ENCODE data around the gene SCNM1.
A peak's percentile ranks its signal among the peaks of the same experiment; 100 is the strongest.
"Not testable (repeated sequence)": the region's sequence is repeated elsewhere in the genome, so short reads cannot be mapped to it uniquely, and the experiment has no call there.

Gene SCNM1

DNA sequence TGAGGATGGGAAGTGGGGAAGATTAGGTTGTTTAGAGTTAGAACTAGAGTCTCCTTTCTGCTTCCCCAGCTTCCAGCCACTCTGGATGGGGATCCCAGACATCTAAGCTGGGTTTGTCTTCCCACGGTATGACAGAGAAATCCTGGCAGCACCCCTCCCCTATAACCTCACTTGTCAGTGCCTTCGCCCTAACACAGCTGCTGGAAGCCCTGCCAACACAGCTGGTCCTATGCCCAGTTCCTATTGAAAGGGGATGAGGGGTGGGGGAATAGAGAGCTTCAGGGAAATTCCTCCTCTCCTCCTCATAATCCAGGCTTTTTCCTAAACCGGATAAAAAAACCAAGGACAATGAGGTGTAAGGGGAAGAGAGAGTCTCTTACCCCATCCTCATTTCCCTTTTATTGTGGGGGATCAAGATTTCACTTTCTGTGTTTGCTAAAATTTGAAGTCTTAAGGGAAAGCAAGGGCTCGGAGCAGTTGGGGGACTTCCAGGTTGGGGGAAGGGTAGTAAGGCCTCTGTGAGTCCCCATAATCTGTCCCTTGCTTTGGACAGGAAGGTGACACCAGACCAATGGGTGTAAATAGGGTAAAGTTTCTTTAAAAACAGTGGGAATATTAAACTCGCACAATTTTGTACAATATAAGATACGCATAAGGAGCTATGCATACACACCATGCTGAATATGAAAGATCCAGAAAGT lies 9.2 kb downstream of the SCNM1 start:
- no peaks in the 10 kb centered on the region for H3K27me3 ChIP-seq (replicated peaks; ENCODE audit: control insufficient read depth, insufficient read depth, low read length)
- H3K9ac ChIP-seq (ENCODE audit: low read length), result peak overlapping the region; percentile 25
- peaks cover 68% of the 10 kb centered on the region for H3K36me3 ChIP-seq (ENCODE audit: control insufficient read depth, insufficient read depth, low read length, severe bottlenecking)
- peaks cover 13% of the 10 kb centered on the region for H3K4me1 ChIP-seq (ENCODE audit: control insufficient read depth, insufficient read depth, low read length)
- DNase-seq (ENCODE audit: low read depth), result no peak
- H3K9me3 ChIP-seq (ENCODE audit: control insufficient read depth, low read length), result no peaks in the 10 kb centered on the region
- no peak overlapping the region for H3K4me3 ChIP-seq (ENCODE audit: low read length)

DNA sequence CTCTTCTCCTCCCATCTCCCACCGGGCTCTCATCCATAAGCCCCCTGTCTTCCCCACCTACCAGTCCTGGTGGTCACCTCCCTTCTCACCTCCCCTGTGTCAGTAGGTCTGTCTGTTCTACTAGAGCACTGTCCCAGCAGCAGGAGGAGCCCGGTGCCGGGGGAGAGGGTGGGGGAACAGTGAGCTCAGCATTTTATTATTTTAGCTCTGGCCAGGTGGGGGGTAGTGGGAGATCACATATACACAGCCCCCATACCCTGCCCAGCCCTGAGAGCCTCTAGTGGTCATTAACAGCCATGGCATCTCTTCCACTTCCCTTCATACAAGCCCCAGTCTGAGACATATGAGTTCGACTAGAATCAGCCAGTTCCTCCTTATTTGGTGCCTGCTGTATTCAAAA lies 9.9 kb downstream of the SCNM1 start, which contains the start of gene TMOD4:
TSS of gene TMOD4 (minus strand) at position 119 of the 400 bp plus-strand sequence. CDS start 1,106 bp downstream, outside the sequence.
- peaks cover 13% of the 10 kb centered on the region for H3K4me1 ChIP-seq (ENCODE audit: control insufficient read depth, insufficient read depth, low read length)
- peak within 1 kb of the TSS; percentile 25 for H3K9ac ChIP-seq (ENCODE audit: low read length)
- no peaks in the 10 kb centered on the region for H3K9me3 ChIP-seq (ENCODE audit: control insufficient read depth, low read length)
- H3K27me3 ChIP-seq (replicated peaks; ENCODE audit: control insufficient read depth, insufficient read depth, low read length), result no peaks in the 10 kb centered on the region
- no peak within 1 kb of the TSS for H3K4me3 ChIP-seq (ENCODE audit: low read length)
- peaks cover 69% of the 10 kb centered on the region for H3K36me3 ChIP-seq (ENCODE audit: control insufficient read depth, insufficient read depth, low read length, severe bottlenecking)
- DNase-seq (ENCODE audit: low read depth), result peak; percentile 37

DNA sequence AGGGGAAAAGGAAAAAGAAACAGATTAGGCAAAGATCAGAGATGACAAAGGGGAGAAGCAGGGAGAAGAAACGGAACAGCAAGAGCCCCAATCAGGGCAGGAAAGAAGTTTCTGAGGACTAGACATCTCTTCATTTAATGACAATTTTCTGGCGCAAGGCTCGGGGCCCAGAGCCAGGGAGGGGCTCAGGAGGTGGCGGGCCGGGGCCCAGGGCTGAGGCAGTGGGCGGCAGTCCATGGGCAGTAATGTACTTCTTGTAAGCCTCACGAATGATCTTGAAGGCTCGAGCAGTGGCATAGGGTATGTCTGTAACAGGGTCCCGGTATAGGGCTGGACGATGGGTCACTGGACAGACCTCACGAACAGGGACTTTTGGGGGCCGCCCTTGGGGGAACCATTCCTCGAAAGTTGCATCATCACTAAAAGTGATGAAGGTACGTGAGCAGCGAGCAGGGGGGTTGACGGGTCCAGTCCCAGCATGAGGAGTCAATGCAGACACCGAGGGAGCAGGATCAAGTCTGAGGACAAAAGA lies 10.6 kb downstream of the SCNM1 start:
- no peaks in the 10 kb centered on the region for H3K9me3 ChIP-seq (ENCODE audit: control insufficient read depth, low read length)
- no peak for DNase-seq (ENCODE audit: low read depth)
- H3K36me3 ChIP-seq (ENCODE audit: control insufficient read depth, insufficient read depth, low read length, severe bottlenecking), result peaks cover 70% of the 10 kb centered on the region
- H3K4me3 ChIP-seq (ENCODE audit: low read length), result no peak overlapping the region
- H3K9ac ChIP-seq (ENCODE audit: low read length), result no peak overlapping the region
- H3K4me1 ChIP-seq (ENCODE audit: control insufficient read depth, insufficient read depth, low read length), result peaks cover 13% of the 10 kb centered on the region
- no peaks in the 10 kb centered on the region for H3K27me3 ChIP-seq (replicated peaks; ENCODE audit: control insufficient read depth, insufficient read depth, low read length)

DNA sequence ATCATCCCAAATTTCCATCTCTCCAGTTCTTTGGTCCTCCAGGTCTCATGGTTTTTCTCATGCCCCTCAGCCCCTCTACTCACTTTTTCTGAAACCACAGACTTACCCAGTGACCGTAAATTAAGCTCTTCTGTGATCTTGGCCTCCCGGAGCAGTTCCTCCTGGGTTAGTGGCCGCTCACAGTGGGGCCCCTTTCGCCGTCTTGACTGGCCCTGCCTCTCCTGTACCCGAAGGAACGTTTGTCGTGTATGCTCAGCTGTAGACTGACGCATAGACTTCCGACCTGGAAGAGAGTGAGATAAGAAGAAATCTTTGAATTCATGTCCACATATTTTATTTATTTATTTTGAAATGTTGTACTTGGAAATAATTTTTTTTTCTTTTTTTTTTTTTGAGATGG lies 18.3 kb downstream of the SCNM1 start:
- no peak overlapping the region for H3K9ac ChIP-seq (ENCODE audit: low read length)
- DNase-seq (ENCODE audit: low read depth), result no peak
- H3K27me3 ChIP-seq (replicated peaks; ENCODE audit: control insufficient read depth, insufficient read depth, low read length), result no peaks in the 10 kb centered on the region
- H3K9me3 ChIP-seq (ENCODE audit: control insufficient read depth, low read length), result no peaks in the 10 kb centered on the region
- peaks cover 20% of the 10 kb centered on the region for H3K4me1 ChIP-seq (ENCODE audit: control insufficient read depth, insufficient read depth, low read length)
- peaks cover 60% of the 10 kb centered on the region for H3K36me3 ChIP-seq (ENCODE audit: control insufficient read depth, insufficient read depth, low read length, severe bottlenecking)
- no peak overlapping the region for H3K4me3 ChIP-seq (ENCODE audit: low read length)

GRCh38 chr1:151187205-151187604 lies 21.3 kb downstream of the SCNM1 start:
- no peak for DNase-seq (ENCODE audit: low read depth)
- no peaks in the 10 kb centered on the region for H3K27me3 ChIP-seq (replicated peaks; ENCODE audit: control insufficient read depth, insufficient read depth, low read length)

DNA sequence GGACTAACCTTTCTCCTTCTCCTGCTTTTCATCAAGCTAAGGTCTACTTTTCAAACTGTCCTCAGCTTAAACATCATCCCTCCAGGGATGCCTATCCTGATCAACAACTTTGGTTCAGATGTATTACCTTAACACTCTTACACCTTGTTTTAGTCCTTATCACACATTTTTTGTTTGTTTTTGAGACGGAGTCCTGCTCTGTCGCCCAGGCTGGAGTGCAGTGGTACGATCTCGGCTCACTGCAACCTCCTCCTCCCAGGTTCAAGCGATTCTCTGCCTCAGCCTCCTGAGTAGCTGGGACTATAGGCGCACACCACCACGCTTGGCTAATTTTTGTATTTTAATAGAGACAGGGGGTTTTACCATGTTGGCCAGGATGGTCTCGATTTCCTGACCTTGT lies 22.7 kb downstream of the SCNM1 start:
- peak overlapping the region; percentile 92 for H3K9ac ChIP-seq (ENCODE audit: low read length)
- peaks cover 22% of the 10 kb centered on the region for H3K36me3 ChIP-seq (ENCODE audit: control insufficient read depth, insufficient read depth, low read length, severe bottlenecking)
- not testable (repeated sequence) for H3K9me3 ChIP-seq (ENCODE audit: control insufficient read depth, low read length); H3K27me3 ChIP-seq (replicated peaks; ENCODE audit: control insufficient read depth, insufficient read depth, low read length); DNase-seq (ENCODE audit: low read depth)
- peak overlapping the region; percentile 96 for H3K4me3 ChIP-seq (ENCODE audit: low read length)
- peaks cover 20% of the 10 kb centered on the region for H3K4me1 ChIP-seq (ENCODE audit: control insufficient read depth, insufficient read depth, low read length)

More at GRCh38 chr1:151187205-151187604, 21.3 kb downstream of the SCNM1 start:
- Histone ChIP-seq H3K9ac (ENCODE audit: low read length) (no peak overlapping the region), H3K9me3 (ENCODE audit: control insufficient read depth, low read length) (no peaks in the 10 kb centered on the region), H3K4me3 (ENCODE audit: low read length) (no peak overlapping the region), H3K4me1 (ENCODE audit: control insufficient read depth, insufficient read depth, low read length) (peaks cover 20% of the 10 kb centered on the region), H3K36me3 (ENCODE audit: control insufficient read depth, insufficient read depth, low read length, severe bottlenecking) (peaks cover 34% of the 10 kb centered on the region)

DNA sequence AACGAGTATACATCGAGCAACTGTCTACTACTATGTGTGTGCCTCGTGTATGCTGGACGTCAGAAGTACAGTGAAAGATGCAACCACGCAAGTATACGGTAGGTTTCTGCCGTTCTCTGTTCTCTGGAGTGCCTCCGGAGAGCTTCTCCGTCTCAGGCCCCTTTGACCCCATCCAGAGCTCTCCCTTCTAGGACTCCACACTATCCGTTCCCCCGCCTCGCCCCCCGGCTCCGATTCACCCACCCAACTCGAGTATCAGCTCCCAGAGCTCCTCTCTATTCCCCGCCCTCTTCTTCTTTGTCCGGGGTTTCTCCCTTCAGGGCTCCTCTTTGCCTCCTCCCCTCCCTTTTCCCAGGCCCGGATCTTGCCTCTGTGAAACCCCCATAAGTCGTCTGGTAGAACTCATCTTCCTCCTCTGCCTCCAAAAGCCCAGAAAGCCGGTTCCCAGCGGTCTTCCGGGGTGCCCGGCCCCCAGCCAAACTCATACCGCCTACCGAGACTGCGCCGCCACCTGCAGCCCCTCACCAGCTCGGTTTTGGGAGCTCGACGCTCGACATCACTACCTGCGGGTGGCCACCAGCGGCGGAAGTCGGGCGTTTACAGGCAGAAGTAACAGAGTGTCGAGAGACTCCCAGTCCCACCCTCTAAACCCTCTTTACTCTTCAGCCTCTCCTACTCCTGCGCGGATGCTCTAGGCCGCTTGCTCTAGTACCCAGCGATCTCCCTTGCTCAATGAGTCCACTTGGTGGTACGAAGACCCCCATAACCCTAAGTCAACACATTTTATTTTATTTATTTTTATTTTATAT lies 23.9 kb downstream of the SCNM1 start, which contains the start of gene VPS72:
TSS of gene VPS72 (minus strand) at position 561 of the 809 bp plus-strand sequence. CDS start at position 485, 76 bp downstream.
- Histone ChIP-seq H3K9me3 (ENCODE audit: control insufficient read depth, low read length) (no peaks in the 10 kb centered on the region), H3K4me3 (ENCODE audit: low read length) (peak within 1 kb of the TSS; percentile 96), H3K36me3 (ENCODE audit: control insufficient read depth, insufficient read depth, low read length, severe bottlenecking) (peaks cover 10% of the 10 kb centered on the region), H3K9ac (ENCODE audit: low read length) (peak within 1 kb of the TSS; percentile 92), H3K4me1 (ENCODE audit: control insufficient read depth, insufficient read depth, low read length) (peaks cover 25% of the 10 kb centered on the region), H3K27me3 (replicated peaks; ENCODE audit: control insufficient read depth, insufficient read depth, low read length) (no peaks in the 10 kb centered on the region)
- peak; percentile 96 for DNase-seq (ENCODE audit: low read depth)

- Histone ChIP-seq H3K9ac (ENCODE audit: low read length) (no peak overlapping the region), H3K4me3 (ENCODE audit: low read length) (no peak overlapping the region), H3K4me1 (ENCODE audit: control insufficient read depth, insufficient read depth, low read length) (peaks cover 27% of the 10 kb centered on the region), H3K9me3 (ENCODE audit: control insufficient read depth, low read length) (no peaks in the 10 kb centered on the region), H3K27me3 (replicated peaks; ENCODE audit: control insufficient read depth, insufficient read depth, low read length) (no peaks in the 10 kb centered on the region), H3K36me3 (ENCODE audit: control insufficient read depth, insufficient read depth, low read length, severe bottlenecking) (no peaks in the 10 kb centered on the region)
- DNase-seq (ENCODE audit: low read depth), result no peak
Observed at GRCh38 chr1:151192047-151192446, 26.1 kb downstream of the SCNM1 start.

GRCh38 chr1:151193304-151193703 lies 27.4 kb downstream of the SCNM1 start:
- Histone ChIP-seq H3K27me3 (replicated peaks; ENCODE audit: control insufficient read depth, insufficient read depth, low read length) (no peaks in the 10 kb centered on the region), H3K4me1 (ENCODE audit: control insufficient read depth, insufficient read depth, low read length) (peaks cover 22% of the 10 kb centered on the region)

GRCh38 chr1:151193856-151194255 lies 27.9 kb downstream of the SCNM1 start:
- no peak for DNase-seq (ENCODE audit: low read depth)
- Histone ChIP-seq H3K9me3 (ENCODE audit: control insufficient read depth, low read length) (no peaks in the 10 kb centered on the region), H3K36me3 (ENCODE audit: control insufficient read depth, insufficient read depth, low read length, severe bottlenecking) (no peaks in the 10 kb centered on the region), H3K4me1 (ENCODE audit: control insufficient read depth, insufficient read depth, low read length) (peaks cover 17% of the 10 kb centered on the region), H3K4me3 (ENCODE audit: low read length) (no peak overlapping the region), H3K27me3 (replicated peaks; ENCODE audit: control insufficient read depth, insufficient read depth, low read length) (no peaks in the 10 kb centered on the region), H3K9ac (ENCODE audit: low read length) (no peak overlapping the region)

More at GRCh38 chr1:151193304-151193703, 27.4 kb downstream of the SCNM1 start:
- Histone ChIP-seq H3K4me3 (ENCODE audit: low read length) (no peak overlapping the region), H3K9me3 (ENCODE audit: control insufficient read depth, low read length) (no peaks in the 10 kb centered on the region), H3K9ac (ENCODE audit: low read length) (no peak overlapping the region), H3K36me3 (ENCODE audit: control insufficient read depth, insufficient read depth, low read length, severe bottlenecking) (no peaks in the 10 kb centered on the region)
- DNase-seq (ENCODE audit: low read depth), result no peak

Data from adipocyte (in vitro differentiated cells).